ENCODE data around the gene SLX1A. TPM values are rescaled to one million over a fixed set of nuclear protein-coding genes. Genes with fewer than 3 reads are reported as not detected.

The SLX1A gene
- total RNA-seq, 1 experiment from 2014 or later: 53.2 TPM

- CTCF ChIA-PET: interaction anchor here (0.6 to 1.8 kb wide), 3 partner anchors 68 to 676 kb away, joined by 3 to 6 read pairs (median 4); no protein-coding TSS in a partner anchor
- POLR2A ChIA-PET: no interaction called here
Measured at GRCh38 chr16:30179931-30180330, 13.7 kb upstream of the SLX1A start.

GRCh38 chr16:30180741-30181140 is 12.9 kb upstream of the SLX1A start:
- H3K36me3 Mint-ChIP-seq: no peaks in the 10 kb centered on the region
- 0 out of 2 replicates have a peak, but pooled peaks cover 3% of the 10 kb centered on the region for H3K4me1 Mint-ChIP-seq
- H3K9me3 Mint-ChIP-seq: no peaks in the 10 kb centered on the region
- ChIA-PET CTCF (interaction anchor here (0.7 kb wide), 1 partner anchor 149 kb away, joined by 3 read pairs; no protein-coding TSS in a partner anchor), POLR2A (no interaction called here)
- ATAC-seq: no peak
- TF ChIP-seq ZNF219 (CRISPR knock-in tag; IDR thresholded peaks at IDR 0.05; ENCODE audit: borderline replicate concordance) (no peak), KAT7 (CRISPR knock-in tag; IDR thresholded peaks at IDR 0.05; ENCODE audit: borderline replicate concordance) (no peak), E2F1 (CRISPR knock-in tag; IDR thresholded peaks at IDR 0.05) (no peak), ESRRA (CRISPR knock-in tag; IDR thresholded peaks at IDR 0.05; ENCODE audit: borderline replicate concordance) (no peak), ZNF396 (CRISPR knock-in tag; IDR thresholded peaks at IDR 0.05; ENCODE audit: borderline replicate concordance) (no peak), OVOL2 (CRISPR knock-in tag; IDR thresholded peaks at IDR 0.05; ENCODE audit: borderline replicate concordance) (no peak), MAX (CRISPR knock-in tag; IDR thresholded peaks at IDR 0.05) (no peak), IRF1 (CRISPR knock-in tag; IDR thresholded peaks at IDR 0.05) (no peak), E2F4 (CRISPR knock-in tag; IDR thresholded peaks at IDR 0.05; ENCODE audit: borderline replicate concordance, low read depth) (no peak), CDX4 (CRISPR knock-in tag; IDR thresholded peaks at IDR 0.05; ENCODE audit: borderline replicate concordance) (no peak), AR (CRISPR knock-in tag; IDR thresholded peaks at IDR 0.05) (no peak), SMAD3 (CRISPR knock-in tag; IDR thresholded peaks at IDR 0.05; ENCODE audit: borderline replicate concordance) (no peak), ZNF416 (CRISPR knock-in tag; IDR thresholded peaks at IDR 0.05) (no peak), RELA (CRISPR knock-in tag; IDR thresholded peaks at IDR 0.05; ENCODE audit: borderline replicate concordance) (no peak), ATF6 (CRISPR knock-in tag; IDR thresholded peaks at IDR 0.05) (no peak), USF2 (CRISPR knock-in tag; IDR thresholded peaks at IDR 0.05) (no peak), FOXP4 (CRISPR knock-in tag; IDR thresholded peaks at IDR 0.05) (no peak), ZNF317 (CRISPR knock-in tag; IDR thresholded peaks at IDR 0.05; ENCODE audit: borderline replicate concordance, low read depth) (no peak)
- peaks cover 54% of the 10 kb centered on the region for H3K27me3 Mint-ChIP-seq (ENCODE audit: low read depth)
- no peak overlapping the region for H3K27ac Mint-ChIP-seq
- no peak for DNase-seq (ENCODE audit: low spot score)
- H3K4me3 Mint-ChIP-seq: no peak overlapping the region

More at GRCh38 chr16:30179931-30180330, 13.7 kb upstream of the SLX1A start:
- Mint-ChIP-seq H3K27me3 (ENCODE audit: low read depth) (peaks cover 55% of the 10 kb centered on the region), H3K36me3 (no peaks in the 10 kb centered on the region), H3K27ac (no peak overlapping the region), H3K9me3 (no peaks in the 10 kb centered on the region), H3K4me3 (no peak overlapping the region), H3K4me1 (0 out of 2 replicates have a peak, but pooled peaks cover 3% of the 10 kb centered on the region)
- DNase-seq (ENCODE audit: low spot score) (no peak), ATAC-seq (no peak)
- TF ChIP-seq TP53 (CRISPR knock-in tag; IDR thresholded peaks at IDR 0.05) (no peak), JUN (CRISPR knock-in tag; IDR thresholded peaks at IDR 0.05) (no peak), ZNF121 (CRISPR knock-in tag; IDR thresholded peaks at IDR 0.05) (0 out of 2 replicates have a peak, but pooled peaks have one; percentile 24)
